ENCODE measurements around the gene ALDH1A3. TPM values are rescaled to one million over a fixed set of nuclear protein-coding genes. Genes with fewer than 3 reads are reported as not detected.
A peak's percentile ranks its signal among the peaks of the same experiment; 100 is the strongest.

ALDH1A3 gene
- total RNA-seq, 2 donors from 2014 or later, result 3.4 to 13.7 TPM

- intact Hi-C loops (cut with DNase I), result no loop called here
- ATAC-seq (no peak), DNase-seq (no peak)
Observed at GRCh38 chr15:100853676-100854440, 25.8 kb upstream of the ALDH1A3 start.

- no peak for DNase-seq
- no peak for ATAC-seq
- intact Hi-C loops (cut with DNase I), result no loop called here
Observed at GRCh38 chr15:100856867-100857266, 22.8 kb upstream of the ALDH1A3 start.

GRCh38 chr15:100858294-100858693, 21.3 kb upstream of the ALDH1A3 start:
- no peak for ATAC-seq
- no peak for DNase-seq
- intact Hi-C loops (cut with DNase I), result no loop called here

DNA sequence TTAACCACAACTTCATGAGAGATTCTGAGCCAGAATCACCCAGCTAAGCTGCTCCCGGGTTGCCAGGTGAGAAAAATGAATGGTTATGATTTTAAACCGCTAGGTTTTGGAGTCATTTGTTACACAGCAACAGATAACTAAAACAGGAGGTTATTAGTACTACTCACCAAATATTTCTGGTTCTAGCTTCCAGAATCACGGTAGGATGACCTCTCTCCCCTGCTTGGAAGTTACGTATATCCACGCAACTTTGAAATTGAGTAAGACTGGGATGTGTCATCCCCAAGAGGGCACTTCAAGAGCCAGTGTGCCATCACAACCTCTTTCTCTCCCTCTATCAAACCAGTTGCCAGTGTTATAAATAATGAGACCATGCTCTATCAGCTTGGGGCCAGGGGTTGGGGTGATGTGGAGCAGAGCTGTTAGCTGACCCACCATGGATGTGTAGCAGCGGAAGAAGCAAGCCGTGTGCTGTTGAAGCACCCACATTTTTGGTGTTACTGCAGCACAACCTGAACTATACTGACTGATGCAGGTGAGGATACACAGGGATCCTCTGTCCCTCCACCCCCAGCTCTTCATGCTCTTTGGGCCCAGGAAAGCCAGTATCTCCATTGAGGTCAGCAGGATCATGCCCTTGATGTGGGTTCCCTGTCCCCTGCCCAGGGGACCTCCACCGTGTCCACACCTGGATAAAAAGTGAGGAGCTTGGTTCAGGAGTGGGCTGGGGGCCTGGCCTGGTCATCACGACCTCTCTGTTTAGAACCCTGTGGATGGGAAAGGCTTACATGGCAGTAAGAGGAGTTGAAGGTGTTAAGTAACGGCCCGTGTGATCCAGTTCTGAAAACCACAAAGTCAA, 19.4 kb upstream of the ALDH1A3 start:
- no peak for DNase-seq
- intact Hi-C loops (cut with DNase I), result no loop called here
- no peak for ATAC-seq

- DNase-seq, result no peak
Observed at GRCh38 chr15:100860829-100861510, 18.7 kb upstream of the ALDH1A3 start.

GRCh38 chr15:100861511-100861991, 18.1 kb upstream of the ALDH1A3 start:
- peak; percentile 50 to 79 for ATAC-seq
- peak; percentile 58 for DNase-seq
- intact Hi-C loops (cut with DNase I), result no loop called here

More at GRCh38 chr15:100860829-100861510, 18.7 kb upstream of the ALDH1A3 start:
- no peak for ATAC-seq
- intact Hi-C loops (cut with DNase I), result no loop called here

DNA sequence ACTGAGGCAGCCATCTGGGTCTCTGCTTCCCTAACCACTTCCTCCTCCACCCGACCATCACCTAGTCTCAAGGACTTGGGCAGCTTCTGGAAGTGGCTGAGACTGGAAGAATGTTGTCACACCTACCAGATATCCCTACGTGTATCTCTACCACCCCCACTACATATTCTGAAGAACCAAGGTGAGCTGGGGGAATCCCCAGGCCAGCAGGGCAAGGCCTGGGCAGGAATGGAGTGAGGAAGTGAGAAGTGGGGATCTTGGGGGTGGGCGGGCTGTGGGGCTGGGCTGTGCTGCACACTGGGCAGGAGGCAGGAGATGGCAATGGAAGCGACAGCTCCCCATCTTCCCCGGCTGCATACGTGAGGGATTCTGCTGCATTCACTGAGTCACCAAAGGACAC, 17.5 kb upstream of the ALDH1A3 start:
- intact Hi-C loops (cut with DNase I), result no loop called here
- DNase-seq, result no peak
- ATAC-seq, result no peak

- intact Hi-C loops (cut with DNase I), result no loop called here
Observed at GRCh38 chr15:100863075-100863795, 16.4 kb upstream of the ALDH1A3 start.

GRCh38 chr15:100863796-100864267, 15.8 kb upstream of the ALDH1A3 start:
- DNase-seq (peak; percentile 69), ATAC-seq (peak; percentile 53 to 83)
- intact Hi-C loops (cut with DNase I), result no loop called here

More at GRCh38 chr15:100863075-100863795, 16.4 kb upstream of the ALDH1A3 start:
- ATAC-seq, result no peak
- DNase-seq, result no peak

DNA sequence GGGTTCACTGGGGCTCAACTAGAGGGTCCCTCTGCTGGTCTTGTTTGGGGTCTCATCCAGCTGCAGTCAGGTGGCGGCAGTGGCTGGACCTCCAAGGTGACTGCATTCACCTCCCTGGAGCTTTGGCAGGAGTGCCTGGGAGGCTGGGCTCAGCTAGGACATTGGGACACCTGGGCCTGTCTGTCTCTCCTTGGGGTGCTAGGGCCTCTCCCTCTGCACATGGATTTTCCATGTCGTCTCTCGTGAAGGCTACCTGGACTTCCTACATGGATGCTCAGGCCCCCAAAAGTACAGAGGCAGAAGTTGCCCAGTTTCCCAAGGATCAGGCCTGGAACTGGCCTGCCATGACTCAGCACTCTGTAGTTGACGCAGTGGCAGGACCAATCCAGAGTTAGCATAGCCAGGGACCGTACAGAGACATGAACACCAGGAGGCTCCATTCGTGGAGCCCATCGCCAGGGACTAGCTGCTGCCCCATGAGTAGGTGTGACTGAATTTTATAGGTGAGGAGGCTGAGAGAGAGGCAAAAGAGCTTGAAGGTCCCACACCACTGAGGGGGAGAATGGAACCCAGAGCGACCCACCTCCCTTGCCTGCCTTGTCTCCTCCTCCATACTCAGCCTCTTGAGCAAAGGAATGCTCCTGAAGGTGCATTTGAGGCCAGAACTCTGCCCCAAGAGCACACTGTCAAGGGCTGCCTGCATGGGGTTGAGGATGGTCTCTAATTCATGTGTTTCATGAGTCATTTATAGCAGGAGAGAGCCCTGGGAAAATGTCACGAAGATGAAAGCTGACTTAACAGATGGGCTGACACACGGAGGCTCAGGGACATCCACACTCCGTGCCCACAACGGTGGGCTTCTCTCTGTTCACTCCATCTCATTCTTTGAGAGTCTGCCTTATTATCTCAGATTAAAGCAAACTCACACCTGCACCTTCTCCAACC, 13.0 kb upstream of the ALDH1A3 start:
- intact Hi-C loops (cut with DNase I), result no loop called here
- DNase-seq, result no peak
- ATAC-seq, result no peak

- ATAC-seq (no peak), DNase-seq (no peak)
- intact Hi-C loops (cut with DNase I), result no loop called here
Observed at GRCh38 chr15:100867433-100867832, 12.2 kb upstream of the ALDH1A3 start.

DNA sequence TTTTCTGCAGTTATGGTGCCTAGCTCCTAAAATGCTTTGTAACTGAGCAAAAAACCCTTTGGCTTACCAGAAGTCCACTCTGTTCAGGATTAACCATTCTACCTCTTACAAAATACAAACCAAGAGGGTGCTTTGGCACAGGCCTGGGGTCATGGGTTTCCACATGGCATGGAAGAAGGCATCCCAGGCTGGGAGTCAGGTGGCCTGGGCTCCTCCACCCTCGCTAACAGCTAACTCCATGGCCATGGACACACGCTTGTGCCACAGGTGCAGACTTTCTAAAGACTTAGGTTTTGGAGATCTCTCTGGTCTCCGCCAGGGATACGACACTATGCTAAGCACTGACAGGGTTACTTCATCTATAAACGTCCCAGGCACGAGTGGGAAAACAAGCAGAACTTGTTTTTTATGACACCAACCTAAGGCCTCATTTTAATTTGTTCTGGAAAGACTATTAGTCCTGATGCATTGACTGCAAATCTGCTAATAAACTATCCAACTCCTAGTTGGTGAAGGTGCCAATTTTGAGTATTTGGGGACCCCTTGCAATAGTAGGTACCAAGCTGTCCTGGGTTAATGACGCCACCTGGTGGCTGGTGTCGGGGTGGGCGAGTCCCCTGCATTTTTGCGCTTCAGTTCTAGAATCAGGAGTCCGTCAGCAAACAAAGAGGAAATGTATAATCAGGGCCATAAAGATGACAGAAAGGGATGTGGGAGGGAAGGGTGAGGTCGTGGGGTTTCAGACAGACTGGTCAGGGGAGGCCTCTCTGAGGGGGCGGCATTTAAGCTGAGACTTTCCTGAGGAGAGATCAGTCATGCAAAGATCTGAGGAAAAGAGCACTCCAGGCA, 10.3 kb upstream of the ALDH1A3 start:
- intact Hi-C loops (cut with DNase I), result no loop called here
- no peak for ATAC-seq

DNA sequence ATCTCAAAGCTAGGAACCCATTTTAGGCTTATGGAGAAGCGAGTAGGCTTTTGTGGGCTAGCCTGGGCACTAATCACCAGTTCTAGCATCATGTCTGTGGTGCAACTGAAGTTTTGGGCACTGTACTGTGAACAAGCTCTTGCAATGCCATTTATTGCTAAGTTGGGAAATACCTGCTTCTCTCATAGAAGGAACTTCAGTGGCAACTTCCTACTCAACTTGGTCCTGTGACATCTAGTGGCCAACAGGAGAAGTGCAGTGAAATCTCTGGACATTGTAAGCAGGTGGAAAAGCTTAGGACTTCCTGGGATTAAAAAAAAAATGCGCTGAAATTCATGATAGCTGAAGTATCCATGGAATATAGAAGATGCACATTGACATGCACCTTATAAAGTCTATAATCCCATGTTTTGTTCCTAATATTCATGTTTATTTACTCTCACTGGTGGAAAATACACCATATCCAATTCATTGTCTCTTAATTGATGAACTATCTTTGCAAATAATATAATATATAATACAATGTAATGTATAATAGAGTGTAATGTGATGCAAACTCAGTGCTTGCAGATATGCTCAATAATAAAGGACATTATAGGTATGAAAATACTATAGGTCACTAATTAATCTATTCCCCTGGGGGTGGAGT, 6.5 kb upstream of the ALDH1A3 start:
- DNase-seq, result peak; percentile 44
- intact Hi-C loops (cut with DNase I), result loop anchor here in 1 of 2 donors (5.0 to 10.0 kb wide), 2 partner anchors 62 to 241 kb away; no protein-coding TSS in a partner anchor
- peak; percentile 70 to 86 for ATAC-seq

More for the DNA sequence above, 10.3 kb upstream of the ALDH1A3 start:
- DNase-seq, result no peak

GRCh38 chr15:100875495-100875894, 4.1 kb upstream of the ALDH1A3 start:
- no peak for DNase-seq
- ATAC-seq, result no peak
- intact Hi-C loops (cut with DNase I), result loop anchor here (2.0 to 10.0 kb wide), 2 partner anchors 59 to 249 kb away; no protein-coding TSS in a partner anchor

DNA sequence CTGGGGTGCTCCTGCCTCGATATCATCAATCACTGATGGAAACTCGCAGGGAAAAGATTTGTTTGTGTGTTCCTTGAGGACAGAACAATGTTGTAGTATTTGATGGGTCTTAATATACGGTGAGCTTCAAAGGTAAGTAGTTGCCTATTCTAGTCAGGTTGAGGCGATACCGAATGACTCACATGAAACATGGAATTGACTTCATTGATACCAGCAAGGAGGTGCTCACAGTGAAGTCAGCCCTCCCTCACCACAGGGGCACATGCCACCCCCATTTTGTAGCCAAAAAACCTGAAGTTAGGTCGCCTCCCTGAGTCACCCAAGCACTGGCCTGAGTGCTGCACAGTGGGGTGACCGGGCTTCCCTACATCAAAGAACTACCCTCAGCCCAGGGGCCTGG, 3.7 kb upstream of the ALDH1A3 start:
- intact Hi-C loops (cut with DNase I), result loop anchor here (2.0 to 10.0 kb wide), 2 partner anchors 59 to 249 kb away; no protein-coding TSS in a partner anchor
- DNase-seq (no peak), ATAC-seq (no peak)

GRCh38 chr15:100877551-100877950, 2.1 kb upstream of the ALDH1A3 start:
- ATAC-seq (no peak), DNase-seq (no peak)
- intact Hi-C loops (cut with DNase I), result loop anchor here in 1 of 2 donors (10.0 kb wide), 1 partner anchor 57 kb away; no protein-coding TSS in a partner anchor

Measured in left cardiac atrium (tissue), 4 donors.